ENCODE measurements around the gene GRWD1.

GRWD1 gene

DNA sequence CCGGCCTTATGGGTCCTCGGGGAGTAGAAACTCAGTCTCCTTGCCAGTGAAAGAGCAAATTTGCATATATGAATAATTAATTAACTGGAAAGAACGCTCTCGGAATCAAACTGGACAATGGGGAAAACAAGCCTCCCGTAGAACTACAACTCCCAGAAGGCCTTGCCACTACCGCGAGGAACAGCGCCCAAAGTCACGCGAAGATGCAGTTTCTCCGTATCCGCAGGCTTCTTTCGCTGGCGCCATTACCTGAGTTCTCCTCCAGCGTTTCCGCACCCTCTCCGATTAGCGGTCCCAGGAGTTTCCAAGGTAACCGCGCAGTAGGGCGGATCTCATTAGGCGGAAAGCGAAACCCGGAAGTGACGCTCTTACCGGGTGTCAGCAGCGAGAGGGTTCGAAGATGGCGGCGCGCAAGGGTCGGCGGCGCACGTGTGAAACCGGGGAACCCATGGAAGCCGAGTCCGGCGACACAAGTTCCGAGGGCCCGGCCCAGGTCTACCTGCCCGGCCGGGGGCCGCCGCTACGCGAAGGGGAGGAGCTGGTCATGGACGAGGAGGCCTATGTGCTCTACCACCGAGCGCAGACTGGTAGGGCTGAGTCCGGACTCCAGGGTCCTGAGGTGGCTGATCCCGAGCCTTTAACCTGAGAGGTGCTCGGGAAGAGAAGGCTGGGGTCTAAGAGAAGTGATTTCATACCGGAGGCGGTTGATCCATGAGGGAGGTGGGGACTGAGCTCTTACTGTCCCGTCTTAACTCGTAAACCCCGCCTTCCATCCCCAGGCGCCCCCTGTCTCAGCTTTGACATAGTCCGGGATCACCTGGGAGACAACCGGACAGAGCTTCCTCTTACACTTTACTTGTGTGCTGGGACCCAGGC is at the start of gene GRWD1:
Gene GRWD1, plus strand, starts transcription at position 378 of the 876 bp plus-strand sequence. Its CDS starts 23 bp downstream, at position 401.
- TF ChIP-seq CTCF (IDR thresholded peaks at IDR 0.05; ENCODE audit: insufficient read depth, low read length, poor library complexity, severe bottlenecking), result peak; percentile 11
- TF ChIP-seq EZH2phosphoT487 (conservative IDR thresholded peaks at IDR 0.05; ENCODE audit: low read length), result no peak
- H3K9me2 ChIP-seq (replicated peaks; ENCODE audit: insufficient read depth, low read length), result no peaks in the 10 kb centered on the region
- H3K4me2 ChIP-seq (ENCODE audit: low read depth, low read length, poor library complexity, severe bottlenecking), result peak within 1 kb of the TSS; percentile 96
- 0 out of 2 replicates have a peak, but pooled peaks cover 10% of the 10 kb centered on the region for H3K36me3 ChIP-seq (ENCODE audit: low read length)
- H3K27ac ChIP-seq (ENCODE audit: low read depth, low read length), result peak within 1 kb of the TSS; percentile 68
- H3F3A ChIP-seq (ENCODE audit: insufficient read depth), result no peaks in the 10 kb centered on the region
- no peaks in the 10 kb centered on the region for H3K27me3 ChIP-seq (ENCODE audit: low read length)
- H3K4me3 ChIP-seq (ENCODE audit: insufficient read depth, low read length, poor library complexity, severe bottlenecking), result peak within 1 kb of the TSS; percentile 91
- no peaks in the 10 kb centered on the region for H3K9me3 ChIP-seq (ENCODE audit: insufficient read depth, low read length)
- peak within 1 kb of the TSS; percentile 97 for H2AFZ ChIP-seq (ENCODE audit: low read depth, low read length, severe bottlenecking)
- H4K20me1 ChIP-seq (ENCODE audit: low read depth, low read length), result no peaks in the 10 kb centered on the region
- H3K79me2 ChIP-seq (ENCODE audit: insufficient read depth, low read length), result peaks cover 26% of the 10 kb centered on the region
- peak within 1 kb of the TSS; percentile 87 for H3K9ac ChIP-seq (ENCODE audit: low read length)

GRCh38 chr19:48396016-48396823 is 49.6 kb upstream of the GRWD1 start:
- H3F3A ChIP-seq (ENCODE audit: insufficient read depth), result no peaks in the 10 kb centered on the region; the same call in 1 of the 2 replicates
- no peak overlapping the region for H3K4me3 ChIP-seq (ENCODE audit: insufficient read depth, low read length, poor library complexity, severe bottlenecking)
- H4K20me1 ChIP-seq (ENCODE audit: low read depth, low read length), result no peaks in the 10 kb centered on the region
- H3K4me2 ChIP-seq (ENCODE audit: low read depth, low read length, poor library complexity, severe bottlenecking), result no peak overlapping the region
- no peak overlapping the region for H3K27ac ChIP-seq (ENCODE audit: low read depth, low read length)
- no peak overlapping the region for H2AFZ ChIP-seq (ENCODE audit: low read depth, low read length, severe bottlenecking)
- 0 out of 2 replicates have a peak, but pooled peaks cover under 1% of the 10 kb centered on the region for H3K79me2 ChIP-seq (ENCODE audit: insufficient read depth, low read length)
- H3K27me3 ChIP-seq (ENCODE audit: low read length), result no peaks in the 10 kb centered on the region
- TF ChIP-seq EZH2phosphoT487 (conservative IDR thresholded peaks at IDR 0.05; ENCODE audit: low read length), result no peak
- no peak for TF ChIP-seq CTCF (IDR thresholded peaks at IDR 0.05; ENCODE audit: insufficient read depth, low read length, poor library complexity, severe bottlenecking)
- no peaks in the 10 kb centered on the region for H3K9me2 ChIP-seq (replicated peaks; ENCODE audit: insufficient read depth, low read length)
- no peak overlapping the region for H3K9ac ChIP-seq (ENCODE audit: low read length)
- H3K36me3 ChIP-seq (ENCODE audit: low read length), result no peaks in the 10 kb centered on the region
- H3K9me3 ChIP-seq (ENCODE audit: insufficient read depth, low read length), result no peaks in the 10 kb centered on the region

DNA sequence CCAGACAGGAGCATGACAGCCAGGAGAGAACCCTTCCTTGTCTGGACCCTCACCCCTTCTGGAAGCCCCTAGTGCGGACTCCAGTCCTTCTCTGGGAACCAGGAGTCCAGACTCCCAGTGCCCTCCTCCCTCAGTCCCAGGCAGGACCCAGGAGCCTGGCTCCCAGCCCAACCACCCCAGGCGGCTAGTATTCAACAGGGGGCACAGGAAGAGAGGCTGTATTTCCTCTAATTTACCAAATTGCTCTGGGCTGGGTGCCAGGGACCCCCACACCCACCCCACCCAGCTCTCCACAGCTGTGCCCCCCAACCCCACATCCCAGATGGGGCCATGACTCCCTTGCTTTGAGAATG is 49.0 kb upstream of the GRWD1 start:
- Histone ChIP-seq H3K9ac (ENCODE audit: low read length) (no peak overlapping the region), H3K27ac (ENCODE audit: low read depth, low read length) (no peak overlapping the region), H3K9me3 (ENCODE audit: insufficient read depth, low read length) (no peaks in the 10 kb centered on the region), H2AFZ (ENCODE audit: low read depth, low read length, severe bottlenecking) (no peak overlapping the region), H3K79me2 (ENCODE audit: insufficient read depth, low read length) (no peaks in the 10 kb centered on the region), H3K4me2 (ENCODE audit: low read depth, low read length, poor library complexity, severe bottlenecking) (no peak overlapping the region), H4K20me1 (ENCODE audit: low read depth, low read length) (no peaks in the 10 kb centered on the region), H3K9me2 (replicated peaks; ENCODE audit: insufficient read depth, low read length) (no peaks in the 10 kb centered on the region), H3K4me3 (ENCODE audit: insufficient read depth, low read length, poor library complexity, severe bottlenecking) (no peak overlapping the region), H3K36me3 (ENCODE audit: low read length) (no peaks in the 10 kb centered on the region), H3K27me3 (ENCODE audit: low read length) (no peaks in the 10 kb centered on the region), H3F3A (ENCODE audit: insufficient read depth) (no peaks in the 10 kb centered on the region; the same call in 1 of the 2 replicates)
- TF ChIP-seq CTCF (IDR thresholded peaks at IDR 0.05; ENCODE audit: insufficient read depth, low read length, poor library complexity, severe bottlenecking), result no peak
- no peak for TF ChIP-seq EZH2phosphoT487 (conservative IDR thresholded peaks at IDR 0.05; ENCODE audit: low read length)

Data from SU-DHL-6 (cell line).